A549 (cell line): ENCODE measurements around the gene KRT7. TPM values are rescaled to one million over a fixed set of nuclear protein-coding genes. Genes with fewer than 3 reads are reported as not detected.

Experiments used
- BHLHE40 ChIP-seq: IDR thresholded peaks from 2 replicates; pipeline ENCODE4 v1.6.1; 2012; ENCODE audit warnings: low read depth, low read length, inconsistent platforms
- CBX2 ChIP-seq: fragments of 200-600 bp; sonication (generic); IDR thresholded peaks from 2 replicates; pipeline ENCODE4 v1.6.1; 2016; ENCODE audit warnings: low read depth, mild to moderate bottlenecking, borderline replicate concordance
- ELK1 ChIP-seq: fragments of 150-350 bp; IDR thresholded peaks from 2 replicates; pipeline ENCODE4 v1.6.1; 2014; ENCODE audit warnings: low read depth, mild to moderate bottlenecking, low read length
- EP300 ChIP-seq, 2 experiments: fragments of >200 bp; sonication (Bioruptor Twin); formaldehyde crosslinking; IDR thresholded peaks; 2 replicates in 1 of 2; 3 replicates in 1 of 2; pipeline ENCODE4 v1.6.1; 2016 to 2017
- FOSB ChIP-seq: fragments of 250-450 bp; sonication (Bioruptor Pico); IDR thresholded peaks from 2 replicates; pipeline ENCODE4 v1.5.0; 2020; ENCODE audit warnings: mild to moderate bottlenecking, moderate library complexity
- FOXS1 ChIP-seq: fragments of 250-450 bp; sonication (Bioruptor Pico); IDR thresholded peaks from 2 replicates; pipeline ENCODE4 v1.5.0; 2020; ENCODE audit warnings: mild to moderate bottlenecking, moderate library complexity
- GATA3 ChIP-seq: IDR thresholded peaks from 2 replicates; pipeline ENCODE4 v1.6.1; 2012; ENCODE audit warnings: borderline replicate concordance
- HDAC2 ChIP-seq: fragments of 200-600 bp; sonication (generic); IDR thresholded peaks from 2 replicates; pipeline ENCODE4 v1.6.1; 2016
- HMGXB4 ChIP-seq: fragments of 250-450 bp; sonication (Bioruptor Pico); IDR thresholded peaks from 2 replicates; pipeline ENCODE4 v1.5.0; 2021; ENCODE audit warnings: mild to moderate bottlenecking, moderate library complexity, borderline replicate concordance
- HOXA7 ChIP-seq: fragments of 250-450 bp; sonication (Bioruptor Pico); IDR thresholded peaks from 2 replicates; pipeline ENCODE4 v1.5.0; 2020; ENCODE audit warnings: mild to moderate bottlenecking, moderate library complexity
- KDM1A ChIP-seq: fragments of 200-600 bp; sonication (generic); IDR thresholded peaks from 2 replicates; pipeline ENCODE4 v1.6.1; 2016; ENCODE audit warnings: low read depth, mild to moderate bottlenecking
- MAFK ChIP-seq: fragments of 450-650 bp; IDR thresholded peaks from 2 replicates; pipeline ENCODE4 v1.6.1; 2014; ENCODE audit not compliant: partially characterized antibody
- MAZ ChIP-seq: fragments of 150-350 bp; IDR thresholded peaks from 2 replicates; pipeline ENCODE4 v1.6.1; 2014; ENCODE audit warnings: antibody characterized with exemption, low read depth, low read length, borderline replicate concordance
- NPAS2 ChIP-seq: fragments of 250-450 bp; sonication (Bioruptor Pico); IDR thresholded peaks from 2 replicates; pipeline ENCODE4 v1.8.0; 2022; ENCODE audit warnings: mild to moderate bottlenecking, moderate library complexity, borderline replicate concordance
- PHF8 ChIP-seq: fragments of 200-600 bp; sonication (generic); IDR thresholded peaks from 2 replicates; pipeline ENCODE4 v1.6.1; 2016; ENCODE audit warnings: low read depth, mild to moderate bottlenecking, antibody characterized with exemption, moderate library complexity, borderline replicate concordance
- POLR2A ChIP-seq: IDR thresholded peaks from 2 replicates; pipeline ENCODE4 v1.6.1; 2012; ENCODE audit warnings: mild to moderate bottlenecking, low read length
- POLR2AphosphoS2 ChIP-seq: conservative IDR thresholded peaks from 2 replicates; pipeline ENCODE4 v1.6.1; 2012; ENCODE audit warnings: low read length, improper control_type of control experiment, inconsistent platforms
- RARB ChIP-seq: fragments of 250-450 bp; sonication (Bioruptor Pico); IDR thresholded peaks from 2 replicates; pipeline ENCODE4 v1.8.0; 2021; ENCODE audit warnings: mild to moderate bottlenecking, moderate library complexity
- RCOR1 ChIP-seq: fragments of 150-350 bp; IDR thresholded peaks from 2 replicates; pipeline ENCODE4 v1.6.1; 2014; ENCODE audit warnings: antibody characterized with exemption, low read length, low read depth
- RNF2 ChIP-seq: fragments of 200-600 bp; sonication (generic); IDR thresholded peaks from 2 replicates; pipeline ENCODE4 v1.6.1; 2016; ENCODE audit warnings: low read depth, mild to moderate bottlenecking, antibody characterized with exemption, moderate library complexity, borderline replicate concordance
- TFCP2L1 ChIP-seq: fragments of 250-450 bp; sonication (Bioruptor Pico); IDR thresholded peaks from 2 replicates; pipeline ENCODE4 v1.5.0; 2021; ENCODE audit warnings: mild to moderate bottlenecking
- TP53 ChIP-seq: fragments of 250-450 bp; sonication (Bioruptor Pico); IDR thresholded peaks from 2 replicates; pipeline ENCODE4 v1.5.0; 2021; ENCODE audit warnings: mild to moderate bottlenecking, moderate library complexity
- polyA plus RNA-seq, 4 experiments: library from polyadenylated mRNA; depleted of rRNA in 3 of 4; stranded (reverse); fragments of >200 nt; fragmentation: RNase III in 1 of 4; extraction: RNeasy Plus Mini Kit Qiagen cat#74134 plus additional on column Dnase treatment in 1 of 4; gene quantifications; 2 replicates in 3 of 4; 3 replicates in 1 of 4; pipeline ENCODE4 v1.2.3, GENCODE V29; 2011 to 2017
- TF ChIP-seq, protein P1 (sequence below): fragments of 200-600 bp; sonication (generic); IDR thresholded peaks from 2 replicates; pipeline ENCODE4 v1.6.1; 2016; ENCODE audit warnings: antibody characterized with exemption, mild to moderate bottlenecking, moderate library complexity
- TF ChIP-seq, protein P2 (sequence below): IDR thresholded peaks from 2 replicates; pipeline ENCODE4 v1.6.1; 2012
- TF ChIP-seq, protein P3 (sequence below): fragments of >200 bp; sonication (Bioruptor Twin); formaldehyde crosslinking; IDR thresholded peaks from 3 replicates; pipeline ENCODE4 v1.5.1; 2016

Gene KRT7
- polyA plus RNA-seq, 2 of the 4 experiments (the other 2 are of a cell fraction) = 2,623 to 3,055 TPM

- TF ChIP-seq, protein P1, sequence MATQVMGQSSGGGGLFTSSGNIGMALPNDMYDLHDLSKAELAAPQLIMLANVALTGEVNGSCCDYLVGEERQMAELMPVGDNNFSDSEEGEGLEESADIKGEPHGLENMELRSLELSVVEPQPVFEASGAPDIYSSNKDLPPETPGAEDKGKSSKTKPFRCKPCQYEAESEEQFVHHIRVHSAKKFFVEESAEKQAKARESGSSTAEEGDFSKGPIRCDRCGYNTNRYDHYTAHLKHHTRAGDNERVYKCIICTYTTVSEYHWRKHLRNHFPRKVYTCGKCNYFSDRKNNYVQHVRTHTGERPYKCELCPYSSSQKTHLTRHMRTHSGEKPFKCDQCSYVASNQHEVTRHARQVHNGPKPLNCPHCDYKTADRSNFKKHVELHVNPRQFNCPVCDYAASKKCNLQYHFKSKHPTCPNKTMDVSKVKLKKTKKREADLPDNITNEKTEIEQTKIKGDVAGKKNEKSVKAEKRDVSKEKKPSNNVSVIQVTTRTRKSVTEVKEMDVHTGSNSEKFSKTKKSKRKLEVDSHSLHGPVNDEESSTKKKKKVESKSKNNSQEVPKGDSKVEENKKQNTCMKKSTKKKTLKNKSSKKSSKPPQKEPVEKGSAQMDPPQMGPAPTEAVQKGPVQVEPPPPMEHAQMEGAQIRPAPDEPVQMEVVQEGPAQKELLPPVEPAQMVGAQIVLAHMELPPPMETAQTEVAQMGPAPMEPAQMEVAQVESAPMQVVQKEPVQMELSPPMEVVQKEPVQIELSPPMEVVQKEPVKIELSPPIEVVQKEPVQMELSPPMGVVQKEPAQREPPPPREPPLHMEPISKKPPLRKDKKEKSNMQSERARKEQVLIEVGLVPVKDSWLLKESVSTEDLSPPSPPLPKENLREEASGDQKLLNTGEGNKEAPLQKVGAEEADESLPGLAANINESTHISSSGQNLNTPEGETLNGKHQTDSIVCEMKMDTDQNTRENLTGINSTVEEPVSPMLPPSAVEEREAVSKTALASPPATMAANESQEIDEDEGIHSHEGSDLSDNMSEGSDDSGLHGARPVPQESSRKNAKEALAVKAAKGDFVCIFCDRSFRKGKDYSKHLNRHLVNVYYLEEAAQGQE = no peak
- TF ChIP-seq, protein P2, sequence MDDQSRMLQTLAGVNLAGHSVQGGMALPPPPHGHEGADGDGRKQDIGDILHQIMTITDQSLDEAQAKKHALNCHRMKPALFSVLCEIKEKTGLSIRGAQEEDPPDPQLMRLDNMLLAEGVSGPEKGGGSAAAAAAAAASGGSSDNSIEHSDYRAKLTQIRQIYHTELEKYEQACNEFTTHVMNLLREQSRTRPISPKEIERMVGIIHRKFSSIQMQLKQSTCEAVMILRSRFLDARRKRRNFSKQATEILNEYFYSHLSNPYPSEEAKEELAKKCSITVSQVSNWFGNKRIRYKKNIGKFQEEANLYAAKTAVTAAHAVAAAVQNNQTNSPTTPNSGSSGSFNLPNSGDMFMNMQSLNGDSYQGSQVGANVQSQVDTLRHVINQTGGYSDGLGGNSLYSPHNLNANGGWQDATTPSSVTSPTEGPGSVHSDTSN = peak; percentile 87
- no peak for TF ChIP-seq HMGXB4
- TF ChIP-seq NPAS2 (CRISPR knock-in tag) = no peak
- peak; percentile 9; the same call in 1 of the 2 replicates for TF ChIP-seq RCOR1
- no peak for TF ChIP-seq PHF8
- no peak for TF ChIP-seq POLR2A
- no peak for TF ChIP-seq HOXA7 (CRISPR knock-in tag)
- no peak for TF ChIP-seq CBX2
- no peak for TF ChIP-seq KDM1A
- peak; percentile 98 to 99 for TF ChIP-seq EP300 (IDR thresholded peaks at IDR 0.05)
- TF ChIP-seq RARB = peak; percentile 97
- TF ChIP-seq TP53 = no peak
- TF ChIP-seq FOXS1 (CRISPR knock-in tag) = no peak; the same call in none of the 2 replicates
- TF ChIP-seq POLR2AphosphoS2 = no peak
- no peak for TF ChIP-seq BHLHE40
- TF ChIP-seq TFCP2L1 = no peak
- no peak for TF ChIP-seq MAZ
- no peak for TF ChIP-seq RNF2
- TF ChIP-seq, protein P3, sequence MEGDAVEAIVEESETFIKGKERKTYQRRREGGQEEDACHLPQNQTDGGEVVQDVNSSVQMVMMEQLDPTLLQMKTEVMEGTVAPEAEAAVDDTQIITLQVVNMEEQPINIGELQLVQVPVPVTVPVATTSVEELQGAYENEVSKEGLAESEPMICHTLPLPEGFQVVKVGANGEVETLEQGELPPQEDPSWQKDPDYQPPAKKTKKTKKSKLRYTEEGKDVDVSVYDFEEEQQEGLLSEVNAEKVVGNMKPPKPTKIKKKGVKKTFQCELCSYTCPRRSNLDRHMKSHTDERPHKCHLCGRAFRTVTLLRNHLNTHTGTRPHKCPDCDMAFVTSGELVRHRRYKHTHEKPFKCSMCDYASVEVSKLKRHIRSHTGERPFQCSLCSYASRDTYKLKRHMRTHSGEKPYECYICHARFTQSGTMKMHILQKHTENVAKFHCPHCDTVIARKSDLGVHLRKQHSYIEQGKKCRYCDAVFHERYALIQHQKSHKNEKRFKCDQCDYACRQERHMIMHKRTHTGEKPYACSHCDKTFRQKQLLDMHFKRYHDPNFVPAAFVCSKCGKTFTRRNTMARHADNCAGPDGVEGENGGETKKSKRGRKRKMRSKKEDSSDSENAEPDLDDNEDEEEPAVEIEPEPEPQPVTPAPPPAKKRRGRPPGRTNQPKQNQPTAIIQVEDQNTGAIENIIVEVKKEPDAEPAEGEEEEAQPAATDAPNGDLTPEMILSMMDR = no peak
- TF ChIP-seq FOSB = no peak
- TF ChIP-seq MAFK = no peak
- peak; percentile 97 for TF ChIP-seq GATA3
- no peak for TF ChIP-seq HDAC2
- TF ChIP-seq ELK1 = no peak
- TF ChIP-seq, all 56 proteins: peak for 19
Observed at GRCh38 chr12:52280319-52280795, 47.3 kb downstream of the KRT7 start (continued).
